ENCODE data around the gene CUX1. TPM values are rescaled to one million over a fixed set of nuclear protein-coding genes. Genes with fewer than 3 reads are reported as not detected.
"Not testable (repeated sequence)": the region's sequence is repeated elsewhere in the genome, so short reads cannot be mapped to it uniquely, and the experiment has no call there.

The CUX1 gene
- total and polyA plus RNA-seq, 7 experiments from 2014 or later, result 10.1 to 81.6 (median 42.5) TPM

DNA sequence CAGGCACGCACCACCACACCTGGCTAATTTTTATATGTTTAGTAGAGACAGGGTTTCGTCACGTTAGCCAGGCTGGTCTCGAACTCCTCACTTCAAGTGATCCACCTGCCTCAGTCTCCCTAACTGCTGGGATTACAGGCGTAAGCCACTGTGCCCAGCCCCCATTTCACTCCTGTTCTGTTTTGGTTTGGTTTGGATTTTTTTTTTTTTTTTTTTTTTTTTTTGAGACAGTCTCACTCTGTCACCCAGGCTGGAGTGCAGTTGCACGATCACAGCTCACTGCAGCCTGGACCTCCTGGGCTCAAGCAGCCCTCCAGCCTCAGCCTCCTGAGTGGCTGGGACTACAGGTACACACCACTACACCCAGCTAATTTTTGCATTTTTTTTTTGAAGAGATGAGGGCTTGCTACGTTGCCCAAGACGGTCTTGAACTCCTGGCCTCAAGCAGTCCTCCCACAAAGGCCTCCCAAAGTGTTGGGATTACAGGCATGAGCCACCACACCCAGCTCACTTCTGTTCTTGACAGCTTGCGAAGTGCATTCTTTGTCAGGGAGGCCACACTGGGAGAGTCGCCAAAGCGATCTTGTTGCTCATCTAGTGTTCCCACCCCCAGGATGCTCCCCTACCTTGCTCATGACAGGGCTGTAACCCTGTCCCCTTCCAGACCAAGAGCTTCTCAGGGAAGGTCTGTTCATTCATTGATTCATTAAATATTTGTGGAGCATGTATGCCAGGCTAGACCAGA, 229.1 kb downstream of the CUX1 start:
- peaks cover 0 to 20% (median 5%) of the 10 kb centered on the region in 7 donors for H3K4me1 Mint-ChIP-seq
- no peak overlapping the region for H3K4me3 ChIP-seq (ENCODE audit: low read length)
- H3K36me3 ChIP-seq (ENCODE audit: control insufficient read depth in 2 of 3, insufficient read depth in 3 of 3, low read length in 3 of 3), result no peaks in the 10 kb centered on the region
- ChIA-PET CTCF (interaction anchor here (1.0 kb wide), 1 partner anchor 9 kb away, joined by 3 read pairs; no protein-coding TSS in a partner anchor), POLR2A (no interaction called here)
- ATAC-seq (no peak), DNase-seq (no peak)
- H3K4me3 Mint-ChIP-seq, result no peak overlapping the region
- H3K9me3 ChIP-seq (ENCODE audit: control insufficient read depth in 2 of 3, low read length in 3 of 3), result no peaks in the 10 kb centered on the region
- H3K27ac ChIP-seq (ENCODE audit: low read depth, low read length), result no peak overlapping the region
- H3K27me3 Mint-ChIP-seq, result no peaks in the 10 kb centered on the region
- peaks cover 0 to 24% (median 16%) of the 10 kb centered on the region in 5 donors for H3K36me3 Mint-ChIP-seq
- no peak overlapping the region for H3K27ac Mint-ChIP-seq
- H3K9me3 Mint-ChIP-seq, result peaks cover 0 to 3% (median 0%) of the 10 kb centered on the region in 11 donors
- no peaks in the 10 kb centered on the region for H3K4me1 ChIP-seq (ENCODE audit: control insufficient read depth in 2 of 2, insufficient read depth in 2 of 2, low read length in 2 of 2)
- intact Hi-C loops (cut with micrococcal nuclease), result no loop called here
- no peaks in the 10 kb centered on the region for H3K27me3 ChIP-seq (ENCODE audit: control insufficient read depth in 2 of 2, insufficient read depth in 2 of 2, low read length in 2 of 2)

GRCh38 chr7:102047167-102047566, 229.7 kb downstream of the CUX1 start:
- H3K36me3 Mint-ChIP-seq, result peaks cover 0 to 26% (median 17%) of the 10 kb centered on the region in 5 donors
- H3K27me3 Mint-ChIP-seq, result no peaks in the 10 kb centered on the region
- Histone ChIP-seq H3K9me3 (ENCODE audit: control insufficient read depth in 2 of 3, low read length in 3 of 3) (no peaks in the 10 kb centered on the region), H3K27me3 (ENCODE audit: control insufficient read depth in 2 of 2, insufficient read depth in 2 of 2, low read length in 2 of 2) (no peaks in the 10 kb centered on the region), H3K4me1 (ENCODE audit: control insufficient read depth in 2 of 2, insufficient read depth in 2 of 2, low read length in 2 of 2) (no peaks in the 10 kb centered on the region), H3K4me3 (ENCODE audit: low read length) (no peak overlapping the region), H3K36me3 (ENCODE audit: control insufficient read depth in 2 of 3, insufficient read depth in 3 of 3, low read length in 3 of 3) (no peaks in the 10 kb centered on the region), H3K27ac (ENCODE audit: low read depth, low read length) (no peak overlapping the region)
- no peak overlapping the region for H3K4me3 Mint-ChIP-seq
- peaks cover 0 to 3% (median under 1%) of the 10 kb centered on the region in 11 donors for H3K9me3 Mint-ChIP-seq
- peaks cover 0 to 20% (median 5%) of the 10 kb centered on the region in 7 donors for H3K4me1 Mint-ChIP-seq
- DNase-seq (no peak), ATAC-seq (no peak)
- CTCF ChIA-PET, result no interaction called here
- POLR2A ChIA-PET, result no interaction called here
- H3K27ac Mint-ChIP-seq, result no peak overlapping the region
- intact Hi-C loops (cut with micrococcal nuclease), result no loop called here

DNA sequence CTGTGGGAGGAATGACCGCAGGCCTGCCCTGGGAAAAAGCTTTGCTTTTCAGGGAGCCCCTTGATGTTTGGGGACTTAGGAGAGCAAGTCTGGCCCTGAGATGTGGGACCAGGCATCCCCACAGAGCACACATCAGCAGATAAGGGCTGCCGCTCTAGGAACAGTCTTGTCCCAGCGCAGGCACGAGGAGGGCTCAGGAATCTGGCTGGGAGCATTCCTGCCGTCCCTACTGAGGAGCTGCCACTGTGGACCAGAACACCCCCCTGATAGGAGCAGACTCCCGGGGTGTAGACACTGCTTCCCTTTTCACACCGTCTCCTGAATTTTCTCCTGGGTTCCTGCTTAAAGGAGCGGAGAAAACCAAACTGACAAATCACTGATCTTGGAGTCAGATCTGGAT, 232.3 kb downstream of the CUX1 start:
- intact Hi-C loops (cut with micrococcal nuclease), result no loop called here
- no peak for ATAC-seq
- Mint-ChIP-seq H3K4me3 (no peak overlapping the region), H3K4me1 (peaks cover 0 to 16% (median 4%) of the 10 kb centered on the region in 7 donors), H3K27me3 (no peaks in the 10 kb centered on the region), H3K27ac (no peak overlapping the region), H3K9me3 (peaks cover 0 to 28% (median 14%) of the 10 kb centered on the region in 11 donors), H3K36me3 (peaks cover 0 to 42% (median 37%) of the 10 kb centered on the region in 5 donors)
- POLR2A ChIA-PET, result no interaction called here
- CTCF ChIA-PET, result no interaction called here
- no peaks in the 10 kb centered on the region for H3K27me3 ChIP-seq (ENCODE audit: control insufficient read depth in 2 of 2, insufficient read depth in 2 of 2, low read length in 2 of 2)
- H3K9me3 ChIP-seq (ENCODE audit: control insufficient read depth in 2 of 3, low read length in 3 of 3), result peaks cover 0 to 10% (median 0%) of the 10 kb centered on the region in 3 experiments
- DNase-seq, result no peak
- H3K4me3 ChIP-seq (ENCODE audit: low read length), result no peak overlapping the region
- H3K4me1 ChIP-seq (ENCODE audit: control insufficient read depth in 2 of 2, insufficient read depth in 2 of 2, low read length in 2 of 2), result no peaks in the 10 kb centered on the region
- H3K27ac ChIP-seq (ENCODE audit: low read depth, low read length), result no peak overlapping the region
- no peaks in the 10 kb centered on the region for H3K36me3 ChIP-seq (ENCODE audit: control insufficient read depth in 2 of 3, insufficient read depth in 3 of 3, low read length in 3 of 3)

DNA sequence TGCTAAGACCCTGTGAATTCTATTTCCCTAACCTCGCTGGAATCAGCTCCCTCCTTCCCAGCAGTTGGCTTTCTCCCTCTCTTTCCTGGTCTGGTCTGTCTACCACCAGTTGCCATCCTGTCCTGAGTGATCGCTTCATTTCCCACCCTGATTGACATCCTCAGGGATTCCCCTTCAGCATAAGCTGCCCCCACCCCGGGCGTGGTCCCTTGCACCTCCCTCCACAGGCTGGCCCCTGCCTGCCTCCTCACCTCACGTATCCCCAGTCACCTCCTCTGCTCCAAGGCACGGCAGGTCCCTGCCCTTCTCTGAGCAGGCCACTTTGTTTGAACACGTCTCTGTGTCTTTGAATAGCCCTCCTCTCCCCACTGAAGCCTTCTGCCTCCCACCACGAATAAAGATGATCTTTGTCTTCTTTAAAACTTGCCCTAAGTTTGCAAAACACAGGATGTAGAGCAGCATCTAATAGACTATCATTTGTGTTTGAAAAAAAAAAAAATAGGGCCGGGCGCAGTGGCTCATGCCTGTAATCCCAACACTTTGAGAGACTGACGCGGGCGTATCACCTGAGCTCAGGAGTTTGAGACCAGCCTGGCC, 233.5 kb downstream of the CUX1 start:
- POLR2A ChIA-PET, result interaction anchor here (0.5 kb wide), 1 partner anchor 85 kb away, joined by 6 read pairs; no protein-coding TSS in a partner anchor
- no peak overlapping the region for H3K4me3 ChIP-seq (ENCODE audit: low read length)
- Mint-ChIP-seq H3K27ac (peak overlapping the region in 1 of 9 donors; percentile 11), H3K27me3 (no peaks in the 10 kb centered on the region), H3K9me3 (peaks cover 0 to 37% (median 14%) of the 10 kb centered on the region in 11 donors), H3K36me3 (peaks cover 3 to 54% (median 48%) of the 10 kb centered on the region in 5 donors), H3K4me3 (no peak overlapping the region), H3K4me1 (peaks cover 0 to 12% (median 7%) of the 10 kb centered on the region in 7 donors)
- no peak for DNase-seq
- CTCF ChIA-PET, result no interaction called here
- peaks cover 0 to 10% (median 0%) of the 10 kb centered on the region in 3 experiments for H3K9me3 ChIP-seq (ENCODE audit: control insufficient read depth in 2 of 3, low read length in 3 of 3)
- H3K36me3 ChIP-seq (ENCODE audit: control insufficient read depth in 2 of 3, insufficient read depth in 3 of 3, low read length in 3 of 3), result no peaks in the 10 kb centered on the region
- no peak for ATAC-seq
- no peaks in the 10 kb centered on the region for H3K27me3 ChIP-seq (ENCODE audit: control insufficient read depth in 2 of 2, insufficient read depth in 2 of 2, low read length in 2 of 2)
- H3K4me1 ChIP-seq (ENCODE audit: control insufficient read depth in 2 of 2, insufficient read depth in 2 of 2, low read length in 2 of 2), result no peaks in the 10 kb centered on the region
- intact Hi-C loops (cut with micrococcal nuclease), result no loop called here
- H3K27ac ChIP-seq (ENCODE audit: low read depth, low read length), result no peak overlapping the region

DNA sequence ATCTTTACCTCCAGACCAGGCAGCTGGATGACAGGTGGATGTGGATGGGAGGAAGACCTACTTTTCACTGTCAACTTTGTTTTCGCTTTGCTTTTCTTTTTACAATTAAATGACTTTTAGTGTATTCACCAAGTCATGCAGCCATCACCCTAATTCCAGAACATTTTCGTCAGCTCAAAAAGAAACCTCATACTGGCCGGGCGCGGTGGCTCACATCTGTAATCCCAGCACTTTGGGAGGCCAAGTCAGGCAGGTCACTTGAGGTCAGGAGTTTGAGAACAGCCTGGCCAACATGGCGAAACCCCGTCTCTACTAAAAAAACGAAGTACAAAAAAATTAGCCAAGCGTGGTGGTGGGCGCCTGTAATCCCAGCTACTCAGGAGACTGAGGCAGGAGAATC, 234.3 kb downstream of the CUX1 start:
- peaks cover 3 to 57% (median 51%) of the 10 kb centered on the region in 5 donors for H3K36me3 Mint-ChIP-seq
- intact Hi-C loops (cut with micrococcal nuclease); H3K27ac Mint-ChIP-seq; H3K27ac ChIP-seq (ENCODE audit: low read depth, low read length); H3K27me3 Mint-ChIP-seq; H3K4me3 Mint-ChIP-seq; ATAC-seq; CTCF ChIA-PET; H3K4me1 ChIP-seq (ENCODE audit: control insufficient read depth in 2 of 2, insufficient read depth in 2 of 2, low read length in 2 of 2); H3K27me3 ChIP-seq (ENCODE audit: control insufficient read depth in 2 of 2, insufficient read depth in 2 of 2, low read length in 2 of 2); DNase-seq; POLR2A ChIA-PET; H3K4me3 ChIP-seq (ENCODE audit: low read length); H3K36me3 ChIP-seq (ENCODE audit: control insufficient read depth in 2 of 3, insufficient read depth in 3 of 3, low read length in 3 of 3): not testable (repeated sequence)
- peaks cover 0 to 12% (median 7%) of the 10 kb centered on the region in 7 donors for H3K4me1 Mint-ChIP-seq
- peaks cover 0 to 37% (median 14%) of the 10 kb centered on the region in 11 donors for H3K9me3 Mint-ChIP-seq
- peaks cover 0 to 10% (median 0%) of the 10 kb centered on the region in 3 experiments for H3K9me3 ChIP-seq (ENCODE audit: control insufficient read depth in 2 of 3, low read length in 3 of 3)

GRCh38 chr7:102054158-102054557, 236.7 kb downstream of the CUX1 start:
- DNase-seq (no peak), ATAC-seq (no peak)
- peaks cover 0 to 10% (median 0%) of the 10 kb centered on the region in 3 experiments for H3K9me3 ChIP-seq (ENCODE audit: control insufficient read depth in 2 of 3, low read length in 3 of 3)
- Mint-ChIP-seq H3K4me1 (peaks cover 0 to 9% (median 7%) of the 10 kb centered on the region in 7 donors), H3K4me3 (no peak overlapping the region), H3K9me3 (peaks cover 0 to 37% (median 14%) of the 10 kb centered on the region in 11 donors), H3K36me3 (peaks cover 3 to 49% (median 43%) of the 10 kb centered on the region in 5 donors), H3K27ac (no peak overlapping the region), H3K27me3 (no peaks in the 10 kb centered on the region)
- no peaks in the 10 kb centered on the region for H3K4me1 ChIP-seq (ENCODE audit: control insufficient read depth in 2 of 2, insufficient read depth in 2 of 2, low read length in 2 of 2)
- POLR2A ChIA-PET, result no interaction called here
- H3K27me3 ChIP-seq (ENCODE audit: control insufficient read depth in 2 of 2, insufficient read depth in 2 of 2, low read length in 2 of 2), result no peaks in the 10 kb centered on the region
- H3K27ac ChIP-seq (ENCODE audit: low read depth, low read length), result no peak overlapping the region
- intact Hi-C loops (cut with micrococcal nuclease), result no loop called here
- CTCF ChIA-PET, result no interaction called here
- no peaks in the 10 kb centered on the region for H3K36me3 ChIP-seq (ENCODE audit: control insufficient read depth in 2 of 3, insufficient read depth in 3 of 3, low read length in 3 of 3)
- H3K4me3 ChIP-seq (ENCODE audit: low read length), result no peak overlapping the region
